GM12873 (cell line): ENCODE results near the gene CACNA1G.

Source experiments
- CTCF ChIP-seq: IDR thresholded peaks from 2 replicates; pipeline ENCODE4 v1.5.1; 2012; ENCODE audit warnings: low read depth, mild to moderate bottlenecking, moderate library complexity, low read length, control low read depth; ENCODE audit not compliant: insufficient read depth; ENCODE audit errors: missing control alignments

The CACNA1G gene

GRCh38 chr17:50545311-50545710 is 15.2 kb upstream of the CACNA1G start:
- TF ChIP-seq CTCF: no peak

GRCh38 chr17:50546701-50547034 is 13.8 kb upstream of the CACNA1G start:
- TF ChIP-seq CTCF: no peak

- peak; percentile 99 for TF ChIP-seq CTCF
Observed at GRCh38 chr17:50547035-50547735, 13.3 kb upstream of the CACNA1G start, which contains the start of gene SPATA20. TSS of gene SPATA20 (plus strand) at chr17:50547174. CDS start at chr17:50547209, 35 bp downstream.

- no peak for TF ChIP-seq CTCF
Observed at GRCh38 chr17:50547736-50548083, 12.8 kb upstream of the CACNA1G start.

- TF ChIP-seq CTCF: no peak
Observed at GRCh38 chr17:50548831-50549230, 11.7 kb upstream of the CACNA1G start.

- no peak for TF ChIP-seq CTCF
Observed at GRCh38 chr17:50549256-50549941, 11.1 kb upstream of the CACNA1G start.

GRCh38 chr17:50549969-50550368 is 10.5 kb upstream of the CACNA1G start:
- no peak for TF ChIP-seq CTCF
